A549 (cell line): ENCODE data around the gene PIAS3.

Experiments
- CEBPB ChIP-seq, 2 experiments: fragments of >200 bp in 1 of 2; sonication (Bioruptor Twin) in 1 of 2; formaldehyde crosslinking in 1 of 2; IDR thresholded peaks; 2 replicates each; pipeline ENCODE4 v1.6.1; 2012 to 2016
- KDM1A ChIP-seq: fragments of 200-600 bp; sonication (generic); IDR thresholded peaks from 2 replicates; pipeline ENCODE4 v1.6.1; 2016; ENCODE audit warnings: low read depth, mild to moderate bottlenecking
- MAZ ChIP-seq: fragments of 150-350 bp; IDR thresholded peaks from 2 replicates; pipeline ENCODE4 v1.6.1; 2014; ENCODE audit warnings: antibody characterized with exemption, low read depth, low read length, borderline replicate concordance
- NFE2L2 ChIP-seq: fragments of 150-350 bp; conservative IDR thresholded peaks from 2 replicates; pipeline ENCODE4 v1.6.1; 2014; ENCODE audit warnings: low read length
- NPAS2 ChIP-seq: fragments of 250-450 bp; sonication (Bioruptor Pico); IDR thresholded peaks from 2 replicates; pipeline ENCODE4 v1.8.0; 2022; ENCODE audit warnings: mild to moderate bottlenecking, moderate library complexity, borderline replicate concordance
- RAD21 ChIP-seq, 2 experiments: fragments of >200 bp in 1 of 2; sonication (Bioruptor Twin) in 1 of 2; formaldehyde crosslinking in 1 of 2; IDR thresholded peaks in 1 of 2; conservative IDR thresholded peaks in 1 of 2; 2 replicates in 1 of 2; 3 replicates in 1 of 2; pipeline ENCODE4 v1.6.1; 2012 to 2018; ENCODE audit warnings: inconsistent platforms in 1 of 2
- ZC3H11A ChIP-seq: fragments of 450-650 bp; IDR thresholded peaks from 2 replicates; pipeline ENCODE4 v1.6.1; 2014; ENCODE audit warnings: antibody characterized with exemption, mild to moderate bottlenecking
- ZFP36 ChIP-seq: fragments of 450-650 bp; IDR thresholded peaks from 2 replicates; pipeline ENCODE4 v1.6.1; 2014; ENCODE audit warnings: borderline replicate concordance; ENCODE audit not compliant: partially characterized antibody
- TF ChIP-seq, protein P1 (sequence below): fragments of 450-650 bp; IDR thresholded peaks from 2 replicates; pipeline ENCODE4 v1.6.1; 2014; ENCODE audit warnings: antibody characterized with exemption
- TF ChIP-seq, protein P2 (sequence below): IDR thresholded peaks from 2 replicates; pipeline ENCODE4 v1.6.1; 2012
- TF ChIP-seq, protein P3 (sequence below): fragments of >200 bp; sonication (Bioruptor Twin); formaldehyde crosslinking; IDR thresholded peaks from 3 replicates; pipeline ENCODE4 v1.5.1; 2016
- TF ChIP-seq, protein P4 (sequence below): fragments of 200-600 bp; sonication (generic); IDR thresholded peaks from 2 replicates; pipeline ENCODE4 v1.6.1; 2016; ENCODE audit warnings: antibody characterized with exemption, mild to moderate bottlenecking, moderate library complexity

DNA sequence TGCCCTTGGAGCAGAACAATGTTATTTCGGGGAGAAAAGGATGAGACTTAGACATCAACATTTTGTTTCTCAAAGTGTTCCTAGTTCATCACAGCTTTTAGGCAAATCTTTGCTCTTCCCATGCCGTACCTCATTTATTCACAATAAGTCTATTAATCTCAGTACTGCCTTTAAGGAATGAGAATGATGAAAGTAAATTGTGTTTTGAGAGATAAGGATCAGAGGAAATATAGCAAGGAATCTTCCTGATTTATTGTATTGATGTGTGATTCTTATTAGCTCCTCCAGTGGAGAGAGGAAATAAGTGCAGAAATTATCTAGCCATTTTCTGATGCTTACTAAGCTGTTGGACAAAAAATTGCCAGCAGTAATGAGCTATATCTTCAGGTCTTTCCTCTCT lies 32.9 kb downstream of the PIAS3 start:
- TF ChIP-seq, protein P1, sequence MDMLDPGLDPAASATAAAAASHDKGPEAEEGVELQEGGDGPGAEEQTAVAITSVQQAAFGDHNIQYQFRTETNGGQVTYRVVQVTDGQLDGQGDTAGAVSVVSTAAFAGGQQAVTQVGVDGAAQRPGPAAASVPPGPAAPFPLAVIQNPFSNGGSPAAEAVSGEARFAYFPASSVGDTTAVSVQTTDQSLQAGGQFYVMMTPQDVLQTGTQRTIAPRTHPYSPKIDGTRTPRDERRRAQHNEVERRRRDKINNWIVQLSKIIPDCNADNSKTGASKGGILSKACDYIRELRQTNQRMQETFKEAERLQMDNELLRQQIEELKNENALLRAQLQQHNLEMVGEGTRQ: no peak
- TF ChIP-seq, protein P2, sequence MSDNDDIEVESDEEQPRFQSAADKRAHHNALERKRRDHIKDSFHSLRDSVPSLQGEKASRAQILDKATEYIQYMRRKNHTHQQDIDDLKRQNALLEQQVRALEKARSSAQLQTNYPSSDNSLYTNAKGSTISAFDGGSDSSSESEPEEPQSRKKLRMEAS: no peak
- TF ChIP-seq ZC3H11A (no peak), KDM1A (no peak), NPAS2 (CRISPR knock-in tag) (no peak), CEBPB (IDR thresholded peaks at IDR 0.05) (no peak), NFE2L2 (no peak), MAZ (no peak), RAD21 (conservative IDR thresholded peaks at IDR 0.05 in 1 of 2, IDR thresholded peaks at IDR 0.05 in 1 of 2) (no peak), ZFP36 (no peak)
- TF ChIP-seq, protein P3, sequence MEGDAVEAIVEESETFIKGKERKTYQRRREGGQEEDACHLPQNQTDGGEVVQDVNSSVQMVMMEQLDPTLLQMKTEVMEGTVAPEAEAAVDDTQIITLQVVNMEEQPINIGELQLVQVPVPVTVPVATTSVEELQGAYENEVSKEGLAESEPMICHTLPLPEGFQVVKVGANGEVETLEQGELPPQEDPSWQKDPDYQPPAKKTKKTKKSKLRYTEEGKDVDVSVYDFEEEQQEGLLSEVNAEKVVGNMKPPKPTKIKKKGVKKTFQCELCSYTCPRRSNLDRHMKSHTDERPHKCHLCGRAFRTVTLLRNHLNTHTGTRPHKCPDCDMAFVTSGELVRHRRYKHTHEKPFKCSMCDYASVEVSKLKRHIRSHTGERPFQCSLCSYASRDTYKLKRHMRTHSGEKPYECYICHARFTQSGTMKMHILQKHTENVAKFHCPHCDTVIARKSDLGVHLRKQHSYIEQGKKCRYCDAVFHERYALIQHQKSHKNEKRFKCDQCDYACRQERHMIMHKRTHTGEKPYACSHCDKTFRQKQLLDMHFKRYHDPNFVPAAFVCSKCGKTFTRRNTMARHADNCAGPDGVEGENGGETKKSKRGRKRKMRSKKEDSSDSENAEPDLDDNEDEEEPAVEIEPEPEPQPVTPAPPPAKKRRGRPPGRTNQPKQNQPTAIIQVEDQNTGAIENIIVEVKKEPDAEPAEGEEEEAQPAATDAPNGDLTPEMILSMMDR: peak; percentile 9; the same call in 1 of the 3 replicates
- TF ChIP-seq, protein P4, sequence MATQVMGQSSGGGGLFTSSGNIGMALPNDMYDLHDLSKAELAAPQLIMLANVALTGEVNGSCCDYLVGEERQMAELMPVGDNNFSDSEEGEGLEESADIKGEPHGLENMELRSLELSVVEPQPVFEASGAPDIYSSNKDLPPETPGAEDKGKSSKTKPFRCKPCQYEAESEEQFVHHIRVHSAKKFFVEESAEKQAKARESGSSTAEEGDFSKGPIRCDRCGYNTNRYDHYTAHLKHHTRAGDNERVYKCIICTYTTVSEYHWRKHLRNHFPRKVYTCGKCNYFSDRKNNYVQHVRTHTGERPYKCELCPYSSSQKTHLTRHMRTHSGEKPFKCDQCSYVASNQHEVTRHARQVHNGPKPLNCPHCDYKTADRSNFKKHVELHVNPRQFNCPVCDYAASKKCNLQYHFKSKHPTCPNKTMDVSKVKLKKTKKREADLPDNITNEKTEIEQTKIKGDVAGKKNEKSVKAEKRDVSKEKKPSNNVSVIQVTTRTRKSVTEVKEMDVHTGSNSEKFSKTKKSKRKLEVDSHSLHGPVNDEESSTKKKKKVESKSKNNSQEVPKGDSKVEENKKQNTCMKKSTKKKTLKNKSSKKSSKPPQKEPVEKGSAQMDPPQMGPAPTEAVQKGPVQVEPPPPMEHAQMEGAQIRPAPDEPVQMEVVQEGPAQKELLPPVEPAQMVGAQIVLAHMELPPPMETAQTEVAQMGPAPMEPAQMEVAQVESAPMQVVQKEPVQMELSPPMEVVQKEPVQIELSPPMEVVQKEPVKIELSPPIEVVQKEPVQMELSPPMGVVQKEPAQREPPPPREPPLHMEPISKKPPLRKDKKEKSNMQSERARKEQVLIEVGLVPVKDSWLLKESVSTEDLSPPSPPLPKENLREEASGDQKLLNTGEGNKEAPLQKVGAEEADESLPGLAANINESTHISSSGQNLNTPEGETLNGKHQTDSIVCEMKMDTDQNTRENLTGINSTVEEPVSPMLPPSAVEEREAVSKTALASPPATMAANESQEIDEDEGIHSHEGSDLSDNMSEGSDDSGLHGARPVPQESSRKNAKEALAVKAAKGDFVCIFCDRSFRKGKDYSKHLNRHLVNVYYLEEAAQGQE: no peak
